K562 (cell line): Measurements from ENCODE around the gene SHROOM3. TPM values are rescaled to one million over a fixed set of nuclear protein-coding genes. Genes with fewer than 3 reads are reported as not detected.

Experiments used
- ATAC-seq: fragments of 200-7000 bp; cut with Tn5 transposase; 3 replicates; pipeline ENCODE4 v1.9.1; 2020; ENCODE audit warnings: moderate library complexity
- BruUV-seq: library from RNA; stranded (reverse); fragments of 400-500 nt; replicated peaks from 2 replicates; lab custom pipeline; 2021; lab: Mats Ljungman, UMichigan
- CTCF ChIA-PET: fragments of 300-600 bp; formaldehyde crosslinking; extraction: SDS; loops from one replicate; lab custom pipeline; 2021; ENCODE audit warnings: low intra/inter-chr PET ratio; lab: Yijun Ruan, JAX
- POLR2A ChIA-PET: fragments of 300-600, 350-650 bp; sonication (Branson Sonifier 250); formaldehyde crosslinking; extraction: SDS; loops from one replicate; lab custom pipeline; 2021; ENCODE audit warnings: antibody characterized with exemption, inconsistent platforms; lab: Yijun Ruan, JAX
- DNase-seq, 4 experiments: peaks; one replicate each; pipeline versions ENCODE4 v3.0.0 to v3.0.0-alpha.2; 2011 to 2018; ENCODE audit warnings: low spot score in 3 of 4, mixed read lengths in 3 of 4; ENCODE audit errors: extremely low read depth in 1 of 4
- FAIRE-seq: peaks from 2 replicates; lab custom pipeline; 2011; peaks lifted over from hg19 to GRCh38; lab: Jason Lieb, UNC
- H2AFZ ChIP-seq: 2 replicates; pipeline ENCODE4 v1.6.0; 2011; ENCODE audit warnings: low read depth, low read length, control low read depth, inconsistent platforms
- H3K27ac ChIP-seq: fragments of 200-600 bp; 3 replicates; pipeline ENCODE4 v1.8.0; 2011; ENCODE audit warnings: low read depth, mild to moderate bottlenecking, control low read depth, inconsistent platforms, low read length, moderate library complexity, mixed read lengths; ENCODE audit errors: extremely low read depth
- H3K27me3 ChIP-seq, 2 experiments: fragments of 300-600 bp in 1 of 2; 2 replicates in 1 of 2; 3 replicates in 1 of 2; pipeline versions ENCODE4 v1.6.0 to v1.8.0; 2011; ENCODE audit warnings: inconsistent platforms in 2 of 2, low read length in 2 of 2, mild to moderate bottlenecking in 1 of 2, mixed read lengths in 1 of 2, moderate library complexity in 1 of 2; ENCODE audit not compliant: control insufficient read depth in 2 of 2, insufficient read depth in 2 of 2
- H3K36me3 ChIP-seq: fragments of 300-600 bp; 3 replicates; pipeline ENCODE4 v1.8.0; 2011; ENCODE audit warnings: mild to moderate bottlenecking, low read length, inconsistent platforms; ENCODE audit not compliant: control insufficient read depth, insufficient read depth
- H3K4me1 ChIP-seq, 2 experiments: fragments of 200-600 bp in 1 of 2; replicated peaks in 1 of 2; 2 replicates in 1 of 2; 3 replicates in 1 of 2; pipeline versions ENCODE4 v1.5.1 to v1.8.0; 2011; ENCODE audit warnings: inconsistent platforms in 2 of 2, low read length in 2 of 2, mild to moderate bottlenecking in 1 of 2, mixed read lengths in 1 of 2, moderate library complexity in 1 of 2; ENCODE audit not compliant: control insufficient read depth in 2 of 2, insufficient read depth in 2 of 2
- H3K4me2 ChIP-seq: 2 replicates; pipeline ENCODE4 v1.6.1; 2011; ENCODE audit warnings: low read length, control low read depth, inconsistent platforms, mixed read lengths; ENCODE audit not compliant: insufficient read depth
- H3K4me3 ChIP-seq: fragments of 200-600 bp; sonication (generic), shearing (Covaris generic); 2 replicates; pipeline ENCODE4 v1.5.1; 2016; ENCODE audit warnings: control low read depth, inconsistent platforms
- H3K79me2 ChIP-seq: fragments of 200-600 bp; 3 replicates; pipeline ENCODE4 v1.8.0; 2011; ENCODE audit warnings: low read length, inconsistent platforms; ENCODE audit not compliant: control insufficient read depth, insufficient read depth
- H3K9ac ChIP-seq, 2 experiments: 2 replicates each; pipeline versions ENCODE4 v1.6.0 to v1.6.1; 2011; ENCODE audit warnings: low read depth in 2 of 2, low read length in 2 of 2, control low read depth in 1 of 2, inconsistent platforms in 1 of 2, mild to moderate bottlenecking in 1 of 2, mixed read lengths in 1 of 2; ENCODE audit not compliant: insufficient read depth in 1 of 2
- H3K9me1 ChIP-seq: one replicate; pipeline ENCODE4 v1.6.0; 2011; ENCODE audit warnings: inconsistent platforms, mild to moderate bottlenecking, low read length, moderate library complexity; ENCODE audit not compliant: control insufficient read depth, insufficient read depth
- H3K9me3 ChIP-seq: replicated peaks from 2 replicates; pipeline ENCODE4 v1.5.1; 2011; ENCODE audit warnings: low read depth, low read length, inconsistent platforms; ENCODE audit not compliant: control insufficient read depth, insufficient read depth
- H4K20me1 ChIP-seq: replicated peaks from 2 replicates; pipeline ENCODE4 v1.6.1; 2011; ENCODE audit warnings: low read length, inconsistent platforms, mixed read lengths; ENCODE audit not compliant: control insufficient read depth, insufficient read depth
- GTF3C2 ChIP-seq: IDR thresholded peaks from 3 replicates; pipeline ENCODE4 v1.6.1; 2011; ENCODE audit warnings: borderline replicate concordance, mild to moderate bottlenecking, moderate library complexity; ENCODE audit not compliant: insufficient read length; ENCODE audit errors: extremely low read depth
- SREBF1 ChIP-seq: fragments of 150-350 bp; IDR thresholded peaks from 2 replicates; pipeline ENCODE4 v1.6.1; 2014; ENCODE audit warnings: antibody characterized with exemption, low read depth, low read length, borderline replicate concordance
- U2AF2 ChIP-seq: fragments of 200-400 bp; formaldehyde crosslinking; optimal IDR thresholded peaks from 2 replicates; pipeline ENCODE3; 2017; ENCODE audit warnings: low read depth, mild to moderate bottlenecking, low read length
- ZBED1 ChIP-seq: IDR thresholded peaks from 2 replicates; pipeline ENCODE4 v1.6.1; 2014
- WGBS: fragments of 100-300 bp; shearing (Covaris generic); methylation state at CpG from one replicate; pipeline ENCODE4 v1.1.6; 2016; ENCODE audit warnings: low coverage, mixed read lengths; ENCODE audit not compliant: insufficient coverage; ENCODE audit errors: missing lambda C conversion rate; 5-methylcytosine and 5-hydroxymethylcytosine counted together
- in situ Hi-C: fragments of 300-500 bp; cut with MboI; formaldehyde crosslinking; loops from 4 replicates; pipeline ENCODE4 v1.15.0; 2018; ENCODE audit warnings: inconsistent platforms, mixed read lengths
- intact Hi-C: fragments of 100-400 bp; cut with micrococcal nuclease; formaldehyde crosslinking; loops from 2 replicates; pipeline ENCODE4 v1.14.2; 2022
- polyA plus RNA-seq, 8 experiments: library from polyadenylated mRNA; depleted of rRNA in 4 of 8; stranded (reverse) in 5 of 8; unstranded in 3 of 8; fragments of >200 nt; fragmentation: Nextera tagmentation in 2 of 8; fragmentation: Illumina TruSeq in 1 of 8; extraction: Ambion mirVana in 2 of 8; extraction: Trizol in 1 of 8; gene quantifications; 2 replicates each; pipeline versions ENCODE4 v1.2.1 to v1.2.3, GENCODE V29; 2011 to 2014; ENCODE audit warnings: inconsistent platforms in 1 of 8, missing spikeins in 1 of 8
- total RNA-seq, 7 experiments: library from RNA; depleted of rRNA in 6 of 7; stranded (reverse); fragments of >200 nt in 6 of 7; fragmentation: Illumina TruSeq in 2 of 7; extraction: Trizol in 2 of 7; gene quantifications; 2 replicates each; pipeline versions ENCODE4 v1.2.1 to v1.2.3, GENCODE V29; 2011 to 2021; ENCODE audit warnings: low replicate concordance in 1 of 7
- TF ChIP-seq, protein P1 (sequence below): sonication (generic); formaldehyde crosslinking; IDR thresholded peaks from 2 replicates; pipeline ENCODE4 v1.8.1; 2023; ENCODE audit warnings: mild to moderate bottlenecking, missing genetic modification reagents, moderate library complexity
- TF ChIP-seq, protein P2 (sequence below): IDR thresholded peaks from 2 replicates; pipeline ENCODE4 v1.6.1; 2011; ENCODE audit warnings: borderline replicate concordance, low read depth, mild to moderate bottlenecking, moderate library complexity, low read length; ENCODE audit not compliant: insufficient read depth, poor library complexity, severe bottlenecking

Gene SHROOM3
- total and polyA plus RNA-seq, 9 of the 15 experiments (the other 6 are each of a cell fraction or from before 2014, with no cell fraction given): 0.01 to 0.07 TPM; not detected in 7

DNA sequence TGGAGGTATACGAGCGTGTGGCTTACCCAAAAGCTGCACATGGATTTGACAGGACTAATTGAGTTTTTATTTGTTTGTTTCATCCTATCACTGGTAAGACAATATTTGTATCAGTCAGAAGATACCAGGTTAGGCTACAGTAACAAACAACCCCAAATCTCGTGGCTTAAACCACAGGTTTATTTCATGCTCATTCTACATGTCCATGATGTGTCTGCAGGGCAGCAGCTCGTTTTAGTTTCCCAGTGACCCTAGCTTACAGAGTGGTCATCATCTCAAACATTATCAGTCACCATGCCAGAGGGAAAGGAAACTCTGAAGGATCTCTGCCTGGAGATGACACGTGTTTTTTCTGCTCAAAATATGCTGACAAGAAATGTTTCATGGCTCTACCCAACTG lies 108.3 kb downstream of the SHROOM3 start:
- H3K9ac ChIP-seq: no peak overlapping the region
- in situ Hi-C loops (no loop called here), intact Hi-C loops (no loop called here)
- ATAC-seq (no peak), FAIRE-seq (no peak), DNase-seq (no peak)
- no peaks in the 10 kb centered on the region for H3K4me1 ChIP-seq
- 0% methylated on average over 5 of the region's 5 CpGs for WGBS
- H3K4me3 ChIP-seq: no peak overlapping the region
- H2AFZ ChIP-seq: no peak overlapping the region
- H3K27ac ChIP-seq: no peak overlapping the region
- H3K9me3 ChIP-seq: no peaks in the 10 kb centered on the region
- no peak overlapping the region for H3K4me2 ChIP-seq
- 0 out of 2 replicates have a peak, but pooled peaks cover 3% of the 10 kb centered on the region for H4K20me1 ChIP-seq
- BruUV-seq: no TSS peak
- H3K27me3 ChIP-seq: peaks cover 8 to 10% of the 10 kb centered on the region in 2 experiments; a peak in 4 of 5 replicates
- ChIA-PET POLR2A (no interaction called here), CTCF (no interaction called here)
- no peaks in the 10 kb centered on the region for H3K9me1 ChIP-seq
- TF ChIP-seq, protein P1, sequence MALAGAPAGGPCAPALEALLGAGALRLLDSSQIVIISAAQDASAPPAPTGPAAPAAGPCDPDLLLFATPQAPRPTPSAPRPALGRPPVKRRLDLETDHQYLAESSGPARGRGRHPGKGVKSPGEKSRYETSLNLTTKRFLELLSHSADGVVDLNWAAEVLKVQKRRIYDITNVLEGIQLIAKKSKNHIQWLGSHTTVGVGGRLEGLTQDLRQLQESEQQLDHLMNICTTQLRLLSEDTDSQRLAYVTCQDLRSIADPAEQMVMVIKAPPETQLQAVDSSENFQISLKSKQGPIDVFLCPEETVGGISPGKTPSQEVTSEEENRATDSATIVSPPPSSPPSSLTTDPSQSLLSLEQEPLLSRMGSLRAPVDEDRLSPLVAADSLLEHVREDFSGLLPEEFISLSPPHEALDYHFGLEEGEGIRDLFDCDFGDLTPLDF (CRISPR knock-in tag): no peak
- no peak for TF ChIP-seq SREBF1
- H3K79me2 ChIP-seq: no peaks in the 10 kb centered on the region
- no peaks in the 10 kb centered on the region for H3K36me3 ChIP-seq

- DNase-seq (no peak), ATAC-seq (no peak), FAIRE-seq (no peak)
- Histone ChIP-seq H3K36me3 (no peaks in the 10 kb centered on the region), H3K4me2 (no peak overlapping the region), H3K9ac (no peak overlapping the region), H3K4me3 (no peak overlapping the region), H3K27me3 (peaks cover 12 to 17% of the 10 kb centered on the region in 2 experiments; a peak in 4 of 5 replicates), H3K9me1 (no peaks in the 10 kb centered on the region), H3K4me1 (no peaks in the 10 kb centered on the region), H3K27ac (no peak overlapping the region), H3K79me2 (no peaks in the 10 kb centered on the region), H4K20me1 (0 out of 2 replicates have a peak, but pooled peaks cover 3% of the 10 kb centered on the region), H3K9me3 (no peaks in the 10 kb centered on the region), H2AFZ (no peak overlapping the region)
- 0% methylated on average over 2 of the region's 2 CpGs for WGBS
- ChIA-PET POLR2A (interaction anchor here (0.8 kb wide), 1 partner anchor 488 kb away, joined by 3 read pairs; no protein-coding TSS in a partner anchor), CTCF (no interaction called here)
- in situ Hi-C loops (no loop called here), intact Hi-C loops (no loop called here)
- no TSS peak for BruUV-seq
- no peak for TF ChIP-seq ZBED1
- TF ChIP-seq, protein P1 (CRISPR knock-in tag): no peak
- TF ChIP-seq, protein P2, sequence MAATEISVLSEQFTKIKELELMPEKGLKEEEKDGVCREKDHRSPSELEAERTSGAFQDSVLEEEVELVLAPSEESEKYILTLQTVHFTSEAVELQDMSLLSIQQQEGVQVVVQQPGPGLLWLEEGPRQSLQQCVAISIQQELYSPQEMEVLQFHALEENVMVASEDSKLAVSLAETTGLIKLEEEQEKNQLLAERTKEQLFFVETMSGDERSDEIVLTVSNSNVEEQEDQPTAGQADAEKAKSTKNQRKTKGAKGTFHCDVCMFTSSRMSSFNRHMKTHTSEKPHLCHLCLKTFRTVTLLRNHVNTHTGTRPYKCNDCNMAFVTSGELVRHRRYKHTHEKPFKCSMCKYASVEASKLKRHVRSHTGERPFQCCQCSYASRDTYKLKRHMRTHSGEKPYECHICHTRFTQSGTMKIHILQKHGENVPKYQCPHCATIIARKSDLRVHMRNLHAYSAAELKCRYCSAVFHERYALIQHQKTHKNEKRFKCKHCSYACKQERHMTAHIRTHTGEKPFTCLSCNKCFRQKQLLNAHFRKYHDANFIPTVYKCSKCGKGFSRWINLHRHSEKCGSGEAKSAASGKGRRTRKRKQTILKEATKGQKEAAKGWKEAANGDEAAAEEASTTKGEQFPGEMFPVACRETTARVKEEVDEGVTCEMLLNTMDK: no peak
- TF ChIP-seq GTF3C2: no peak
- no peak for TF ChIP-seq SREBF1
- TF ChIP-seq U2AF2: no peak
Measured at GRCh38 chr4:76544725-76545124, 109.7 kb downstream of the SHROOM3 start.
